Panc1 (cell line): Measurements from ENCODE around the gene COL5A1. TPM values are rescaled to one million over a fixed set of nuclear protein-coding genes. Genes with fewer than 3 reads are reported as not detected.

Experiments
- ATAC-seq: fragments of 200-7000 bp; cut with Tn5 transposase; 2 replicates; pipeline ENCODE4 v1.9.1; 2020; ENCODE audit warnings: mild to moderate bottlenecking, moderate library complexity
- BruUV-seq: library from RNA; stranded (reverse); fragments of 400-500 nt; replicated peaks from 2 replicates; lab custom pipeline; 2021; lab: Mats Ljungman, UMichigan
- CTCF ChIA-PET: fragments of 300-600 bp; sonication (Branson Sonifier 250); formaldehyde crosslinking; loops from one replicate; lab custom pipeline; 2022; ENCODE audit warnings: antibody characterized with exemption; lab: Charles Lee
- POLR2A ChIA-PET: fragments of 300-600 bp; sonication (Branson Sonifier 250); formaldehyde crosslinking; loops from one replicate; lab custom pipeline; 2022; ENCODE audit warnings: antibody characterized with exemption; lab: Charles Lee
- DNase-seq: peaks from one replicate; pipeline ENCODE4 v3.0.0-alpha.2; 2010; ENCODE audit warnings: low read depth, low spot score
- H3K27ac ChIP-seq: 2 replicates; pipeline ENCODE4 v1.5.1; 2011; ENCODE audit warnings: mild to moderate bottlenecking, low read length, inconsistent platforms
- H3K27me3 ChIP-seq: fragments of 200-500 bp; sonication (Bioruptor generic); 2 replicates; pipeline ENCODE4 v1.6.0; 2014; ENCODE audit warnings: low read length, inconsistent platforms; ENCODE audit not compliant: control insufficient read depth, insufficient read depth
- H3K36me3 ChIP-seq: fragments of 200-500 bp; sonication (Bioruptor generic); 2 replicates; pipeline ENCODE4 v1.5.1; 2014; ENCODE audit warnings: inconsistent platforms, mild to moderate bottlenecking, low read length, moderate library complexity; ENCODE audit not compliant: control insufficient read depth, insufficient read depth
- H3K4me1 ChIP-seq: 2 replicates; pipeline ENCODE4 v1.5.1; 2011; ENCODE audit warnings: inconsistent platforms, mild to moderate bottlenecking, low read length, moderate library complexity; ENCODE audit not compliant: control insufficient read depth, insufficient read depth
- H3K4me3 ChIP-seq, 2 experiments: 2 replicates each; pipeline ENCODE4 v1.5.1; 2011 to 2012; ENCODE audit warnings: low read depth in 2 of 2, low read length in 2 of 2, mild to moderate bottlenecking in 2 of 2, inconsistent platforms in 1 of 2, moderate library complexity in 1 of 2
- H3K9me3 ChIP-seq: fragments of 200-500 bp; sonication (Bioruptor generic); 2 replicates; pipeline ENCODE4 v1.5.1; 2014; ENCODE audit warnings: low read depth, mild to moderate bottlenecking, inconsistent platforms, low read length, moderate library complexity; ENCODE audit not compliant: control insufficient read depth, insufficient read depth
- POLR2AphosphoS5 ChIP-seq: IDR thresholded peaks from 2 replicates; pipeline ENCODE4 v1.6.1; 2012; ENCODE audit warnings: mild to moderate bottlenecking, low read depth, low read length, moderate library complexity
- SIN3A ChIP-seq: IDR thresholded peaks from 2 replicates; pipeline ENCODE4 v1.6.1; 2012; ENCODE audit warnings: low read depth, mild to moderate bottlenecking, low read length, moderate library complexity, borderline replicate concordance; ENCODE audit not compliant: insufficient read depth
- TCF7L2 ChIP-seq: IDR thresholded peaks from 2 replicates; pipeline ENCODE4 v1.6.1; 2011; ENCODE audit warnings: mild to moderate bottlenecking, low read depth, low read length, inconsistent platforms
- in situ Hi-C: cut with HindIII; loops from 2 replicates; pipeline ENCODE4 v1.10.0; 2016; ENCODE audit warnings: low sequenced_read_pairs, low pct_unique_long_range_greater_than_20kb
- intact Hi-C: fragments of 100-400 bp; cut with micrococcal nuclease; formaldehyde crosslinking; loops from one replicate; pipeline ENCODE4 v1.10.0; 2022; ENCODE audit not compliant: unreplicated experiment
- total RNA-seq: library from RNA; stranded (reverse); gene quantifications from one replicate; pipeline ENCODE4 v1.2.1, GENCODE V29; 2021; ENCODE audit not compliant: unreplicated experiment
- TF ChIP-seq, protein P1 (sequence below), 2 experiments: IDR thresholded peaks; 2 replicates each; pipeline ENCODE4 v1.6.1; 2011 to 2012; ENCODE audit warnings: low read depth in 2 of 2, control low read depth in 1 of 2, low read length in 1 of 2, mild to moderate bottlenecking in 1 of 2, moderate library complexity in 1 of 2; ENCODE audit not compliant: insufficient read depth in 1 of 2
- TF ChIP-seq, protein P2 (sequence below): fragments of 450-650 bp; IDR thresholded peaks from 2 replicates; pipeline ENCODE4 v1.5.1; 2017; ENCODE audit warnings: mild to moderate bottlenecking

The COL5A1 gene
- total RNA-seq, 1 experiment from 2014 or later: 5.7 TPM

DNA sequence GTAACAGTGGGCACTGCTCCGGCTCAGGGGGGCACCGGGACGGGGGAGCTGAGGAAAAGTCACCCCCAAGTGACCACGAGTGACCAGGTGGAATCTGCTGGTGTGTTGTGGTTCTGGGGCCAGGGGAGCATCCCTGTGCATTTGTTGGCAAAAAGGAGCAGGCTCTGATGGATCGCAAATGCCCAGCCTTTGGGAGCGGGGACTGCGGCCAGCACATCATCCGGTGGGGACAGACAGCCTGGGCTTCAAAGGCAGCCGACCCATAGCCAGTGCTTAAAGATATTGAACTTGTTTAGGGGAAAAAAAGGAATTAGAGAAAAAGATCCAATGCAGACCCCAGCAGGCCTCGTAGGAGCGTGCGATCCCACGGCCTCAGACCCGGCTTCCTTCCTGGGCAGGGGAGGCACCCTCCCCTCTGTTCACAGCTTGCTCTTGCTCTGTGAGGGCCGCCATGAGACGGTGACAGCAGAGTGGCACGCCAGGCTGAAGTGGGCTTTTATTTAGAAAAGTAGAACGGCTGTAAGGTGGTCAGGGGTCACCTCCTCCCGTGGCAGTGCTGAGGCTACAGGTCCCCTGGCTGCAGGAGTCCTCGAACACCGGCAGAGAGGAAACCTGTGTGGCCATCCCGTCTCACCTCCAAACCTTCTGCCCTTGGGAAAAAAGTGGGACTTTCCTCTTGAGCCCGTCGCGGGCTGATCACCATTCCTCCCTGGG, 41.2 kb downstream of the COL5A1 start:
- Histone ChIP-seq H3K9me3 (no peaks in the 10 kb centered on the region), H3K4me1 (no peaks in the 10 kb centered on the region), H3K27ac (no peak overlapping the region), H3K27me3 (no peaks in the 10 kb centered on the region), H3K36me3 (no peaks in the 10 kb centered on the region), H3K4me3 (no peak overlapping the region)
- DNase-seq (no peak), ATAC-seq (no peak)
- TF ChIP-seq, protein P1, sequence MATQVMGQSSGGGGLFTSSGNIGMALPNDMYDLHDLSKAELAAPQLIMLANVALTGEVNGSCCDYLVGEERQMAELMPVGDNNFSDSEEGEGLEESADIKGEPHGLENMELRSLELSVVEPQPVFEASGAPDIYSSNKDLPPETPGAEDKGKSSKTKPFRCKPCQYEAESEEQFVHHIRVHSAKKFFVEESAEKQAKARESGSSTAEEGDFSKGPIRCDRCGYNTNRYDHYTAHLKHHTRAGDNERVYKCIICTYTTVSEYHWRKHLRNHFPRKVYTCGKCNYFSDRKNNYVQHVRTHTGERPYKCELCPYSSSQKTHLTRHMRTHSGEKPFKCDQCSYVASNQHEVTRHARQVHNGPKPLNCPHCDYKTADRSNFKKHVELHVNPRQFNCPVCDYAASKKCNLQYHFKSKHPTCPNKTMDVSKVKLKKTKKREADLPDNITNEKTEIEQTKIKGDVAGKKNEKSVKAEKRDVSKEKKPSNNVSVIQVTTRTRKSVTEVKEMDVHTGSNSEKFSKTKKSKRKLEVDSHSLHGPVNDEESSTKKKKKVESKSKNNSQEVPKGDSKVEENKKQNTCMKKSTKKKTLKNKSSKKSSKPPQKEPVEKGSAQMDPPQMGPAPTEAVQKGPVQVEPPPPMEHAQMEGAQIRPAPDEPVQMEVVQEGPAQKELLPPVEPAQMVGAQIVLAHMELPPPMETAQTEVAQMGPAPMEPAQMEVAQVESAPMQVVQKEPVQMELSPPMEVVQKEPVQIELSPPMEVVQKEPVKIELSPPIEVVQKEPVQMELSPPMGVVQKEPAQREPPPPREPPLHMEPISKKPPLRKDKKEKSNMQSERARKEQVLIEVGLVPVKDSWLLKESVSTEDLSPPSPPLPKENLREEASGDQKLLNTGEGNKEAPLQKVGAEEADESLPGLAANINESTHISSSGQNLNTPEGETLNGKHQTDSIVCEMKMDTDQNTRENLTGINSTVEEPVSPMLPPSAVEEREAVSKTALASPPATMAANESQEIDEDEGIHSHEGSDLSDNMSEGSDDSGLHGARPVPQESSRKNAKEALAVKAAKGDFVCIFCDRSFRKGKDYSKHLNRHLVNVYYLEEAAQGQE (IDR thresholded peaks at IDR 0.05; ENCODE audit: insufficient read depth in 1 of 2, low read depth in 2 of 2, low read length in 1 of 2): no peak
- no peak for TF ChIP-seq TCF7L2
- TF ChIP-seq POLR2AphosphoS5: no peak
- TF ChIP-seq SIN3A: no peak
- TF ChIP-seq, protein P2, sequence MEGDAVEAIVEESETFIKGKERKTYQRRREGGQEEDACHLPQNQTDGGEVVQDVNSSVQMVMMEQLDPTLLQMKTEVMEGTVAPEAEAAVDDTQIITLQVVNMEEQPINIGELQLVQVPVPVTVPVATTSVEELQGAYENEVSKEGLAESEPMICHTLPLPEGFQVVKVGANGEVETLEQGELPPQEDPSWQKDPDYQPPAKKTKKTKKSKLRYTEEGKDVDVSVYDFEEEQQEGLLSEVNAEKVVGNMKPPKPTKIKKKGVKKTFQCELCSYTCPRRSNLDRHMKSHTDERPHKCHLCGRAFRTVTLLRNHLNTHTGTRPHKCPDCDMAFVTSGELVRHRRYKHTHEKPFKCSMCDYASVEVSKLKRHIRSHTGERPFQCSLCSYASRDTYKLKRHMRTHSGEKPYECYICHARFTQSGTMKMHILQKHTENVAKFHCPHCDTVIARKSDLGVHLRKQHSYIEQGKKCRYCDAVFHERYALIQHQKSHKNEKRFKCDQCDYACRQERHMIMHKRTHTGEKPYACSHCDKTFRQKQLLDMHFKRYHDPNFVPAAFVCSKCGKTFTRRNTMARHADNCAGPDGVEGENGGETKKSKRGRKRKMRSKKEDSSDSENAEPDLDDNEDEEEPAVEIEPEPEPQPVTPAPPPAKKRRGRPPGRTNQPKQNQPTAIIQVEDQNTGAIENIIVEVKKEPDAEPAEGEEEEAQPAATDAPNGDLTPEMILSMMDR: no peak
- CTCF ChIA-PET: no interaction called here
- in situ Hi-C loops: no loop called here
- intact Hi-C loops: no loop called here
- BruUV-seq: no TSS peak
- POLR2A ChIA-PET: no interaction called here

DNA sequence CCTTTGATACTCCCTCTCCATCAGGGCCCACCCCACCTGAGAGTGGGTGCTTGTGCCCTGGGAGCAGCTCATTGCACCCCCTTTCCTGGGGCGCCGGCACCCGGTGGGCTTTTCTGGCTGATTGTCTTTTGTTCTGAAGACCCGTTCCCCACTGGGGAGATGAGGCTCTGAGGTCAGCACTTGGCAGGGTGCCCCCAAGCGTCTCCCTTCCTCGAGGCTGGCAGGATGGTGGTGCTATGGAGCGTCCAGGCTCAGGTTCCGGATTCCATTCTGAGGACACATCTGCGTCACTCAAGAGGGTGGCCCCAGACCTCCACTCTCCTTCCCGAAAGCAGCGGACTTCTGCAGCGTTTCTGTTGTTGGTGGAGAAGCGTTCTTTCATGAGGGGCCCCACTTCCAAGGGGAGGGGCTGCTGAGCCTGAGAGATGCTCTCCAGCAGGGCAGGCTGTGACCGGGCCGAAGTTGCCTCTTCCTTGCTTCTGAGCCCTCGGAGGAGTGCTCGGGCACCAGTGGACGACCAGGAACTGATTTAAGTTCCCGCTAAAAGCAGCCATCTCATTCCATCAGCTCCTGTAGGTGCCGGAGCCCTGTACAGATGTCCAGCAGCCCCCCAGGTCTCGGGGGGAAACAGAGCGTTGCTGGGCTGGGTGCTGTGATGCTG, 42.2 kb downstream of the COL5A1 start:
- no TSS peak for BruUV-seq
- CTCF ChIA-PET: no interaction called here
- ATAC-seq: no peak
- TF ChIP-seq TCF7L2 (no peak), SIN3A (no peak), POLR2AphosphoS5 (no peak)
- TF ChIP-seq, protein P2: no peak
- TF ChIP-seq, protein P1 (IDR thresholded peaks at IDR 0.05; ENCODE audit: insufficient read depth in 1 of 2, low read depth in 2 of 2, low read length in 1 of 2): no peak
- no peaks in the 10 kb centered on the region for H3K36me3 ChIP-seq
- no peak overlapping the region for H3K27ac ChIP-seq
- in situ Hi-C loops: no loop called here
- H3K9me3 ChIP-seq: no peaks in the 10 kb centered on the region
- POLR2A ChIA-PET: no interaction called here
- no peak for DNase-seq
- no peaks in the 10 kb centered on the region for H3K4me1 ChIP-seq
- H3K27me3 ChIP-seq: no peaks in the 10 kb centered on the region
- intact Hi-C loops: no loop called here
- no peak overlapping the region for H3K4me3 ChIP-seq
